MM.1S (cell line): ENCODE data around the gene EBF3.

Experiments
- DNase-seq: peaks from one replicate; pipeline ENCODE4 v3.0.0-alpha.2; 2015
- H2AFZ ChIP-seq: fragments of 300-600 bp; sonication (generic); 2 replicates; pipeline ENCODE4 v1.6.0; 2016; ENCODE audit warnings: antibody characterized with exemption, low read length
- H3F3A ChIP-seq: fragments of 300-600 bp; sonication (generic); 2 replicates; pipeline ENCODE4 v1.6.1; 2016; ENCODE audit warnings: mild to moderate bottlenecking, antibody characterized with exemption, low read length, moderate library complexity, mixed read lengths; ENCODE audit not compliant: insufficient read depth
- H3K27ac ChIP-seq: fragments of 300-600 bp; sonication (generic); 2 replicates; pipeline ENCODE4 v1.5.1; 2016; ENCODE audit warnings: mild to moderate bottlenecking, low read length
- H3K27me3 ChIP-seq: fragments of 300-600 bp; sonication (generic); replicated peaks from 2 replicates; pipeline ENCODE4 v1.6.0; 2016; ENCODE audit warnings: low read length; ENCODE audit not compliant: insufficient read depth
- H3K36me3 ChIP-seq: fragments of 300-600 bp; sonication (generic); replicated peaks from 2 replicates; pipeline ENCODE4 v1.6.1; 2016; ENCODE audit warnings: mild to moderate bottlenecking, low read length, mixed read lengths; ENCODE audit not compliant: insufficient read depth
- H3K4me1 ChIP-seq: fragments of 300-600 bp; sonication (generic); 2 replicates; pipeline ENCODE4 v1.6.1; 2016; ENCODE audit warnings: low read length, mixed read lengths
- H3K4me2 ChIP-seq: fragments of 300-600 bp; sonication (generic); 2 replicates; pipeline ENCODE4 v1.6.0; 2016; ENCODE audit warnings: low read depth, low read length
- H3K4me3 ChIP-seq: fragments of 300-600 bp; sonication (generic); 2 replicates; pipeline ENCODE4 v1.5.1; 2016; ENCODE audit warnings: low read length, mixed read lengths
- H3K79me2 ChIP-seq: fragments of 300-600 bp; sonication (generic); 2 replicates; pipeline ENCODE4 v1.6.1; 2016; ENCODE audit warnings: mixed run types, low read length, mixed read lengths
- H3K9ac ChIP-seq: fragments of 300-600 bp; sonication (generic); 2 replicates; pipeline ENCODE4 v1.6.1; 2016; ENCODE audit warnings: low read length, mixed read lengths
- H3K9me2 ChIP-seq: fragments of 300-600 bp; sonication (generic); replicated peaks from 2 replicates; pipeline ENCODE4 v1.6.1; 2016; ENCODE audit warnings: mild to moderate bottlenecking, low read length, mixed read lengths; ENCODE audit not compliant: insufficient read depth
- H3K9me3 ChIP-seq: fragments of 300-600 bp; sonication (generic); replicated peaks from 2 replicates; pipeline ENCODE4 v1.6.1; 2016; ENCODE audit warnings: mild to moderate bottlenecking, low read length, mixed read lengths; ENCODE audit not compliant: insufficient read depth
- H4K20me1 ChIP-seq: fragments of 300-600 bp; sonication (generic); 2 replicates; pipeline ENCODE4 v1.6.1; 2016; ENCODE audit warnings: mild to moderate bottlenecking, low read length, moderate library complexity, mixed read lengths; ENCODE audit not compliant: insufficient read depth
- EZH2 ChIP-seq: fragments of 300-600 bp; sonication (generic); optimal IDR thresholded peaks from 2 replicates; pipeline ENCODE3; 2017; ENCODE audit warnings: low read depth, mild to moderate bottlenecking, antibody characterized with exemption, low read length, mixed read lengths
- EZH2phosphoT487 ChIP-seq: fragments of 300-600 bp; sonication (generic); IDR thresholded peaks from 2 replicates; pipeline ENCODE4 v1.6.1; 2018; ENCODE audit warnings: antibody characterized with exemption, low read length
- TF ChIP-seq, protein P1 (sequence below): fragments of 300-600 bp; sonication (generic); IDR thresholded peaks from 2 replicates; pipeline ENCODE4 v1.5.1; 2016; ENCODE audit warnings: antibody characterized with exemption, low read length, mixed read lengths

Gene EBF3

DNA sequence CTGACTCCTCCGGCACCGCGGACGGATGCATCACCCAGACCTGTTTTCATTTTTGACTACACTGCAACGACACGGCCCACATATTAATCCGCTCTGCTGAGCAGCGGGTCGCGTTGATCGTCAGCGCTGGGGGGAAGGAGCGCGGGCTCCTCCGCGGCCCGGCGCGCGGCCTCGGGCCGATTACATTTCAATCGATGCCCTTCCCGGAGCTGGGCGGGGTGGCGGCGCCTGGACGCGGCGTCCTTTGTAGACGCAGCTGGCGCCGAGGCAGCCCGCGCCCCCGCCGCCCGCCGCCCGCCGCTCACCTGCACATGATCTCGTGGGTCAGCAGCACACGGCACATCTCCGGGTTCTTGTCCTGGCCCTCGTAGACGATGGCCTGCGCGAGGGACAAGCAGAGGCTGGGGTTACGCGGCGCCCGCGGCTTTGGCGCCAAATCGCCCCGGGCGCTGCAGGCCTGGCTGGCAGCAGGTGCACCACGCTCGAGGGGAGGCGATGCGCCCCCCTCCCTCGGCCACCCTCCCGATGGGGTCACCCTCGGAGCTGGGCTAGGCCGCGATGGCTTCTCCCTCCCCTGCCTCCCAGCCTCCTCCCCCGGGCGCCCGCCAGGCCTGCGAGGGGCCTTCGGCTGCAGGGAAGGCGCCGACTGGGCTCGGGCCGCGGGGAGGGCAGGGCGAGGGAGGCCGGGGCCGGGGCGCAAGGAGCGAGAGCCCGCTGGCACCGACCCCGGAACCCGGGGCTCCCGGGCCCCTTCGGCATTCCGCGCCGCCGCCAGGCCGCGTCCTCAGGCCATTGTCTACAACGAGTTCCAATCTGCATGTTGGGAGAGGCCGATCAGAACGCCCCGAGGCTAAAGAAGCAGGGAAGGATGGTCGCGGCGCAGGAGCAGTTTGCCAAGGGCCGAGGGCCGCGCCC lies 5.2 kb downstream of the EBF3 start:
- TF ChIP-seq, protein P1, sequence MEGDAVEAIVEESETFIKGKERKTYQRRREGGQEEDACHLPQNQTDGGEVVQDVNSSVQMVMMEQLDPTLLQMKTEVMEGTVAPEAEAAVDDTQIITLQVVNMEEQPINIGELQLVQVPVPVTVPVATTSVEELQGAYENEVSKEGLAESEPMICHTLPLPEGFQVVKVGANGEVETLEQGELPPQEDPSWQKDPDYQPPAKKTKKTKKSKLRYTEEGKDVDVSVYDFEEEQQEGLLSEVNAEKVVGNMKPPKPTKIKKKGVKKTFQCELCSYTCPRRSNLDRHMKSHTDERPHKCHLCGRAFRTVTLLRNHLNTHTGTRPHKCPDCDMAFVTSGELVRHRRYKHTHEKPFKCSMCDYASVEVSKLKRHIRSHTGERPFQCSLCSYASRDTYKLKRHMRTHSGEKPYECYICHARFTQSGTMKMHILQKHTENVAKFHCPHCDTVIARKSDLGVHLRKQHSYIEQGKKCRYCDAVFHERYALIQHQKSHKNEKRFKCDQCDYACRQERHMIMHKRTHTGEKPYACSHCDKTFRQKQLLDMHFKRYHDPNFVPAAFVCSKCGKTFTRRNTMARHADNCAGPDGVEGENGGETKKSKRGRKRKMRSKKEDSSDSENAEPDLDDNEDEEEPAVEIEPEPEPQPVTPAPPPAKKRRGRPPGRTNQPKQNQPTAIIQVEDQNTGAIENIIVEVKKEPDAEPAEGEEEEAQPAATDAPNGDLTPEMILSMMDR, result no peak
- TF ChIP-seq EZH2, result no peak
- TF ChIP-seq EZH2phosphoT487, result no peak
- Histone ChIP-seq H3K79me2 (no peaks in the 10 kb centered on the region), H3K9me3 (no peaks in the 10 kb centered on the region), H3K36me3 (no peaks in the 10 kb centered on the region), H3K4me3 (no peak overlapping the region), H4K20me1 (no peaks in the 10 kb centered on the region), H3K27ac (no peak overlapping the region), H3K4me1 (no peaks in the 10 kb centered on the region), H3K9me2 (no peaks in the 10 kb centered on the region), H3F3A (no peaks in the 10 kb centered on the region), H3K27me3 (no peaks in the 10 kb centered on the region), H3K4me2 (no peak overlapping the region), H2AFZ (no peak overlapping the region), H3K9ac (no peak overlapping the region)
- no peak for DNase-seq

DNA sequence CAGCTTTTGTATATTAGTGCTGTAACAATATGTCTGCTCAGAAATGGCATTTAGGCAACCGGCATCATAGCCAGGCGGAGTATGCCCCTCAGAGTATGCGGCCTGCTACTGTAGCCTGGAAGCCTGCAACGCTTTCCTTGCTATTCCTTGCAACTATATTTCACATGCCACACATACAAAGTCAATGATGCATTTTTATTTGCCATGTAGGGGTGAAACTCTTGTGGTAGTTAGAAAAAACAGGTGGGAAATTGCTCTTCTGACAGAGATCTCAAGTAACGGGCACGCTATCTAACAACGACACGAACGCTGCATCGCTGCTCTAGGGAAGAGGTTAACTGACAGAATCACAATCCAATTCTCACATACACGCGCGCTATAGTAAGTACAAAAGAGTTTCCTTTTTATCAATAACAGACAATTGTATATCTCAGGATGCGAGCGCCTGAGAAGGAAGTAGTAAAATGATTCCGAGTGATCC lies 5.9 kb downstream of the EBF3 start:
- Histone ChIP-seq H3K36me3 (no peaks in the 10 kb centered on the region), H3K27ac (no peak overlapping the region), H3K4me1 (no peaks in the 10 kb centered on the region), H3K9ac (no peak overlapping the region), H3K9me2 (no peaks in the 10 kb centered on the region), H3K79me2 (no peaks in the 10 kb centered on the region), H4K20me1 (no peaks in the 10 kb centered on the region), H3K27me3 (no peaks in the 10 kb centered on the region), H3K4me3 (no peak overlapping the region), H3K4me2 (no peak overlapping the region), H3F3A (no peaks in the 10 kb centered on the region), H3K9me3 (no peaks in the 10 kb centered on the region), H2AFZ (no peak overlapping the region)
- TF ChIP-seq, protein P1, result no peak
- DNase-seq, result no peak

DNA sequence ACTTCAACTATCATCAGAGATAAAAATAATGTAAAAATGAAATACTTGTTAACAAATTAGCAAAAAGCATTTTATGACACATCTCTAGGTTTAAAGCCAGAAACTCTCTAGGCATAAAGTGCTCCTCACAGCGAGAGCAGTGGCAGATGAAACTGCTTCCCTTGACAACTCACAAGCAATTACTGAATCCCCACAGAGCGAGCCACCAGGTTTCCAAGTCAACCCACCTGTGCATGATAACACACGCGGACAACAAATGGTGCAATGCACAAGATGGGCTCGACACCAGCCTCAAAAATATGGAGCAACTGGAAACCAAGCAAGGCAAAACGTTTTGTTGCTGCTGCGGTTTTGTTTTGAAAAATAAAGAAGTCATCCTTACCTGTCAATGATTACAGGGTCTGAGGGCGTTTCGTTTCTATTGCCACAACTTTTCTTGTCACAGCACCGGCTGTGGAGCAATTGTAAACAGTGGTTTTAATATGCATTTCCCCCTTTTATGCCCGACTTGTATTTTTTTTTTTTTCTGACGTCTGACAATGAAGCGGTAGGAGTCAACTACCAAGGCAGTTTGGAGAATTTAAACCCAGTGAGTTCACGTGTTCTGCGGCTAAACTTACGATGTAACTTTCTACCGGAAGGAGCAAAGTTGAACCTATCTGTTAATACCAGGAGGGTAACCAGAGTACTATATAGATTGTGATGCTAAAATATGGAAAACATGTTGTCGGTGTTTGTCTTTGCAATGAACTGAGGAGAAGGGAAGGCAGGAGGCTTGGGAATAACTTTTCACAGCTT lies 7.0 kb downstream of the EBF3 start:
- no peaks in the 10 kb centered on the region for H3K9me2 ChIP-seq
- no peak overlapping the region for H2AFZ ChIP-seq
- H3K27me3 ChIP-seq, result no peaks in the 10 kb centered on the region
- no peak overlapping the region for H3K4me2 ChIP-seq
- no peak overlapping the region for H3K27ac ChIP-seq
- H3F3A ChIP-seq, result no peaks in the 10 kb centered on the region
- DNase-seq, result no peak
- no peaks in the 10 kb centered on the region for H3K9me3 ChIP-seq
- no peaks in the 10 kb centered on the region for H3K36me3 ChIP-seq
- no peaks in the 10 kb centered on the region for H4K20me1 ChIP-seq
- no peak overlapping the region for H3K9ac ChIP-seq
- H3K4me1 ChIP-seq, result no peaks in the 10 kb centered on the region
- H3K79me2 ChIP-seq, result no peaks in the 10 kb centered on the region
- TF ChIP-seq EZH2 (no peak), EZH2phosphoT487 (no peak)
- TF ChIP-seq, protein P1, result no peak
- no peak overlapping the region for H3K4me3 ChIP-seq
